ENCODE data around the gene DCAF16. TPM values are rescaled to one million over a fixed set of nuclear protein-coding genes. Genes with fewer than 3 reads are reported as not detected.
"Not testable (repeated sequence)": the region's sequence is repeated elsewhere in the genome, so short reads cannot be mapped to it uniquely, and the experiment has no call there.

Gene DCAF16
- 26.2 TPM for total RNA-seq
- long read RNA-seq, full-length matches to known transcripts: 4 of 12 reads
- long read RNA-seq, partial matches to known transcripts: 0 of 12 reads
- long read RNA-seq, other reads (novel, unspliced or antisense): 8 of 12 reads

GRCh38 chr4:17810260-17811077 lies at the start of gene DCAF16, which contains the start of gene NCAPG:
Gene DCAF16, minus strand, starts transcription at chr4:17810757. Its CDS starts 6,616 bp downstream, at chr4:17804141.
Gene NCAPG, plus strand, starts transcription at chr4:17810979. Its CDS starts 99 bp downstream, at chr4:17811078.
- H3K27me3 ChIP-seq: no peaks in the 10 kb centered on the region
- ATAC-seq (peak; percentile 100), DNase-seq (peak; percentile 100)
- peak within 1 kb of the TSS; percentile 94 for H3K27ac ChIP-seq
- intact Hi-C loops (cut with DNase I): loop anchor here (10.0 kb wide), 1 partner anchor 784 kb away; no protein-coding TSS in a partner anchor
- H3K4me1 ChIP-seq: peaks cover 43% of the 10 kb centered on the region
- H3K36me3 ChIP-seq: no peaks in the 10 kb centered on the region
- no peaks in the 10 kb centered on the region for H3K9me3 ChIP-seq
- peak within 1 kb of the TSS; percentile 79 for H3K4me3 ChIP-seq
- TF ChIP-seq CTCF (IDR thresholded peaks at IDR 0.05): no peak

- intact Hi-C loops (cut with DNase I): no loop called here
- Histone ChIP-seq H3K4me1 (no peaks in the 10 kb centered on the region), H3K27me3 (no peaks in the 10 kb centered on the region), H3K9me3 (no peaks in the 10 kb centered on the region), H3K36me3 (no peaks in the 10 kb centered on the region), H3K4me3 (no peak overlapping the region), H3K27ac (no peak overlapping the region)
- DNase-seq: no peak
- ATAC-seq: no peak
- no peak for TF ChIP-seq CTCF (IDR thresholded peaks at IDR 0.05)
These were observed 49.3 kb upstream of the DCAF16 start for GRCh38 chr4:17859793-17860406.

- no peak for TF ChIP-seq CTCF (IDR thresholded peaks at IDR 0.05)
- H3K4me3 ChIP-seq: no peak overlapping the region
- H3K27me3 ChIP-seq: no peaks in the 10 kb centered on the region
- H3K27ac ChIP-seq: no peak overlapping the region
- DNase-seq: no peak
- H3K36me3 ChIP-seq: no peaks in the 10 kb centered on the region
- H3K9me3 ChIP-seq: no peaks in the 10 kb centered on the region
- ATAC-seq: no peak
- intact Hi-C loops (cut with DNase I): no loop called here
- no peaks in the 10 kb centered on the region for H3K4me1 ChIP-seq
These were observed 43.5 kb upstream of the DCAF16 start for GRCh38 chr4:17854036-17854435.

- ATAC-seq (no peak), DNase-seq (no peak)
- intact Hi-C loops (cut with DNase I): no loop called here
- no peak overlapping the region for H3K27ac ChIP-seq
- H3K9me3 ChIP-seq: no peaks in the 10 kb centered on the region
- no peak for TF ChIP-seq CTCF (IDR thresholded peaks at IDR 0.05)
- H3K4me1 ChIP-seq: no peaks in the 10 kb centered on the region
- no peak overlapping the region for H3K4me3 ChIP-seq
- H3K36me3 ChIP-seq: no peaks in the 10 kb centered on the region
- no peaks in the 10 kb centered on the region for H3K27me3 ChIP-seq
These were observed 41.4 kb upstream of the DCAF16 start for GRCh38 chr4:17851959-17852358.

- DNase-seq; H3K4me1 ChIP-seq; intact Hi-C loops (cut with DNase I); H3K4me3 ChIP-seq; H3K27ac ChIP-seq; H3K36me3 ChIP-seq; ATAC-seq; H3K9me3 ChIP-seq; H3K27me3 ChIP-seq: not testable (repeated sequence)
These were observed 39.7 kb upstream of the DCAF16 start for GRCh38 chr4:17850295-17850694.

GRCh38 chr4:17846266-17846665 lies 35.7 kb upstream of the DCAF16 start:
- ATAC-seq (no peak), DNase-seq (no peak)
- no peaks in the 10 kb centered on the region for H3K9me3 ChIP-seq
- H3K4me3 ChIP-seq: no peak overlapping the region
- no peaks in the 10 kb centered on the region for H3K27me3 ChIP-seq
- no peak for TF ChIP-seq CTCF (IDR thresholded peaks at IDR 0.05)
- intact Hi-C loops (cut with DNase I): no loop called here
- no peaks in the 10 kb centered on the region for H3K4me1 ChIP-seq
- H3K36me3 ChIP-seq: no peaks in the 10 kb centered on the region
- no peak overlapping the region for H3K27ac ChIP-seq
